ENCODE results near the gene FBXW7.

- TF ChIP-seq FOSL1 (IDR thresholded peaks at IDR 0.05; ENCODE audit: insufficient read depth, low read depth, low read length), result no peak
- TF ChIP-seq EZH2 (IDR thresholded peaks at IDR 0.05; ENCODE audit: low read depth, low read length, severe bottlenecking), result no peak
- no peak for TF ChIP-seq JUND (IDR thresholded peaks at IDR 0.05; ENCODE audit: low read length)
- no peak for TF ChIP-seq SRF (IDR thresholded peaks at IDR 0.05; ENCODE audit: low read depth, low read length)
- no peak for TF ChIP-seq ZNF274 (IDR thresholded peaks at IDR 0.05; ENCODE audit: borderline replicate concordance, extremely low read depth, low read length)
These were observed 212.7 kb downstream of the FBXW7 start for GRCh38 chr4:152323221-152323620.
